NCI-H1417 (cell line): Measurements from ENCODE around the gene MBTD1.
"Not testable (repeated sequence)": the region's sequence is repeated elsewhere in the genome, so short reads cannot be mapped to it uniquely, and the experiment has no call there.

Source experiments
- DNase-seq, 3 experiments: peaks; one replicate each; lab custom pipeline; 2025; lab: John Stamatoyannopoulos, UW

MBTD1 gene

DNA sequence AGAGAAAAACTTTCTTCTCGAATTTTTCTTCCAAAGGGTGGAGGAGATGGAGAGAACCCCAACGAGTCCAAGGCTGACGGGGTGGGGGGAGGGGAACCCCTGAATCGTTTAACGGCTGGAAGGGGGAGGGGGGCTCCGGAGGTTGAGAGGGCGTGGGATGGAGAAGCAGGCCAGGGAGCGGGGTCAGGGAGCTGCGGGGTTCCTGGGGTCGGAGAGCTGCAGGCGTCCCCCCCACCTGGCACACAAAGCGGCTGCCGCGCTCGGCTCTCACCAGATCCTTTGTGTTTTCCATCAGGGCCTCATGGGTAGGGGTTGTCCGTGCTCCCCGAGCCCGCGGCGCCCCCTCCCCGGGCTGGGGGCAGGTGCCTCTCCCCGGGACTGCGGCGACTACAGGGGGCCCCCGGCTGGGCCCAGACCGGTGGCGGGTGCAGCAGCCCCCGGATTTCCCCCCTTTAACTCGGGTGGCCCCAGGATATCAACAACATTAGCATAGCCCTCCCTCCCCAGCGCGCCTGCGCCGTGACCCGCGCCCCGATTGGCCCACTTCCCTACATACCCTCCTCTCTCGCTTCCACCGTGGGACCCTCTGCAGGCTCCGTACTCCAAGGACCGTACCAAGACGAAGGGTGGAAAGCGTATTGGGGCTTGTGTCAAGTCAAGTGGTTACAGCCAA lies at the start of gene MBTD1:
Gene MBTD1, minus strand, starts transcription at position 486 of the 673 bp plus-strand sequence. CDS start 34,888 bp downstream, outside the sequence.
- peak; percentile 96 to 99 (median 99) for DNase-seq

GRCh38 chr17:51305182-51305581 lies 45.3 kb upstream of the MBTD1 start:
- DNase-seq, result no peak

DNA sequence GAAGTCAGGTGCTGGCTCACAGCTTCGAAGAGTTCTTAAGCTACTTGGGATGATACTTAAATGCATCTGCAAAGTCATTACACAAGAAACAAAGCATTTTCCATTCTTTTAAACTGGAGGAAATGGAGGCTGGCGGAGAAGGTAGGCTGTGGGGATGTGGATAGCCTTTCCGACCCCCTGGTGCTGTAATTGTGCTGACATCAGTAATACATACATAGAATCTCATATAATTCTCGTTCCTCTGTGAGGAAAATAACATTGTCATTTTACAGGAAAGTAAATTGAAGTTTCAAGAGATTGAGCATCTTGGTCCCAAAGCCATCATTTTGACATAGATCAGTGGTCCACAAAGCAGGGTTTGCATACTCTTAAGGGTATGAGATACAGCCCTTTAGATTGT lies 40.0 kb upstream of the MBTD1 start:
- DNase-seq, result no peak

GRCh38 chr17:51298508-51299371 lies 38.9 kb upstream of the MBTD1 start:
- peak; percentile 16 to 81 (median 30) for DNase-seq

DNA sequence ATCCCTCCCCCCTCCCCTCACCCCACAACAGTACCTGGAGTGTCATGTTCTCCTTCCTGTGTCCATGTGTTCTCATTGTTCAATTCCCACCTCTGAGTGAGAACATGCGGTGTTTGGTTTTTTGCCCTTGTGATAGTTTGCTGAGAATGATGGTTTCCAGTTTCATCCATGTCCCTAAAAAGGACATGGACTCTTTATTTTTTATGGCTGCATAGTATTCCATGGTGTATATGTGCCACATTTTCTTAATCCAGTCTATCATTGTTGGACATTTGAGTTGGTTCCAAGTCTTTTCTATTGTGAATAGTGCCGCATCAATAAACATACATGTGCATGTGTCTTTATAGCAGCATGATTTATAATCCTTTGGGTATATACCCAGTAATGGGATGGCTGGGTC lies 34.5 kb upstream of the MBTD1 start:
- DNase-seq, result not testable (repeated sequence)

DNA sequence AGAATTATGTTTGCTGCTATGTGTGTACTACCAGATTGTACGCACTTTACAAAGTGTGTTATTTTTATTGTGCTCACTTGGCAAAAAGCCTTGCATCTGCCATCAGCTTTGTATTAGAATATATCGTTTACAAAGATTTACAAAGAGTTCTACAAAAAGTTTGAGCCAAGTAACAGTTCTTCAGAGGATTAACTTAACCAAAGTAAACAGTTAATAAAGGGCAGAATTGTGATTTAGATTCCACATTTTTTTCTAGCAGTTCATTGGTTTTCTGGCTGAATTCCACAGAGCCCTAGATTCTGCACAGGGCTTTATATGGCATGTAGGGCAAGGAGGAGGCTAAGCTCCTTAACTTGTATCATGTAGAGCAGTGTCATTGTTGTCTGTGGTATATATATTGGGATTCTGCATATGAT lies 29.9 kb upstream of the MBTD1 start:
- DNase-seq, result no peak

DNA sequence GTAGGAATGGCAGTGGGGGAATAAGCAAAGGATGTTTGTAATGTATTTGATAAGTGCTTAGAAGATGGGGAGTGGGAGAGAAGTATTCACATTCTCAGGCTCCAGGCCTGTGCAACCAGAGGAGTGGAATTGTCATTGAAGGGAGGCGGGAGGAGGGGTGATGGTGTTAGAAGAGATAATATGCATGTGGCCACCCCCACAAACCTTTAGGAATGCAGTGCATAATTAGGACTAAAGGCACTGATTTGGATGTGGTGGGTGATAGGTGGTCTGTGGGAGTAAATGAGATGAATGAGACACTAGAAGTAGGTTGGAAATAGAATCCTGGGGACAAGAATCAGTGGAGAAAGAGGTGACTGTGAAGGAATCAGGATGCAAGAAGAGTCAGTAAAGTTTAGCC lies 27.6 kb upstream of the MBTD1 start:
- no peak for DNase-seq

- no peak for DNase-seq
Observed at GRCh38 chr17:51279183-51279582, 19.3 kb upstream of the MBTD1 start.

DNA sequence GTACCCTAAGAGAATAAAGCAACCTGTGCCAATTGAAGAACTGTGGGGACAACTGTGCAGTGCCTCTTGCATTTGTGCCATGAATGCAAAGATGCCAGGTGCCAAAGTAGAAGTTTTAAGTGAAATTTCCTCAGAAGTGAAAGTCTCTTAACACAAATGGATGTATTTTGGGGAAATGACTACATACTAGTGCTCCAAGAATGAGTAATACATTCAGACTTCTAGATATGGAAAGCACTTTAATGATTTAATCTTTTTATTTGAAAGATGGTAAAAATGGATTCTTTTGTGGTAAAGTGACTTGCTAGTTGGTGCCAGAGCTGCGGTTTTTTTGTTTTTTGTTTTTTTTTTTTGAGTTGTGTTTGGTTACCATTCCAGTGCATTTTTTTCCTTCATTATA lies 15.5 kb upstream of the MBTD1 start:
- DNase-seq, result no peak

GRCh38 chr17:51272812-51273211 lies 13.0 kb upstream of the MBTD1 start:
- no peak for DNase-seq

DNA sequence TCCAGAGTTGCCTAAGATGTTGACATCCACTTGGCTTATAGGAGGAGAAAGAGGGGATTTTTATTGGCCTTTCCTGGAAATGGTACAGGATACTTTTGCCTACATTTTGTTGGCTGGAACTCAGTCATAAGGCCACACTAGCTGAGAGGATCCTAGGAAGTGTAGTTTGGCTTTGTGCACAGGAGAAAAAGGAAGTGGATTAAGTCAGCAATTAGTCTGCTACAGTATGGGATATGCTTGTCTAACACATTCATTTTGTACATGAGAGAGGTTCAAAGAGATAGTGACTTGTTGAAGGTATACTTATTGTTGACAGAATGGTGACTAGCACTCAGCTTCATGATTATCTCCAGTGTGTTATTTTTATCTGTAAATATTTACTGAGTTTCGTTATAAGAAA lies 10.8 kb upstream of the MBTD1 start:
- DNase-seq, result no peak

GRCh38 chr17:51269991-51270390 lies 10.1 kb upstream of the MBTD1 start:
- DNase-seq, result no peak

DNA sequence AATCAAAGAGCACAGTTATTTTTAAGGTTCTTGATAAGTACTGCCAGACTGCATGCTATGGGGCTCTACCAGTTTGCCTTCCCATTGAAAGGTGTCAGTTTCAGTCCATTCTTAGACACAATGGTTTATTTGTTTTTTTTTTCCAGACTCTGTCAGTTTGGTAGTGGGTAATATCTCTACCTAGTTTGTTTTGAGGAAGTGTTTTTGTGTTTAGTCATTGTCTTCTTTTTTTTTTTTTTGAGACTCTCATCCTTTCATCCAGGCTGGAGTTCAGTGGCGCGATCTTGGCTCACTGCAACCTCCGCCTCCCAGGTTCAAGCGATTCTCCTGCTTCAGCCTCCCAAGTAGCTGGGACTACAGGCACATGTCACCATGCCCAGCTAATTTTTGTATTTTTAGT lies 4.6 kb upstream of the MBTD1 start:
- DNase-seq, result not testable (repeated sequence)

DNA sequence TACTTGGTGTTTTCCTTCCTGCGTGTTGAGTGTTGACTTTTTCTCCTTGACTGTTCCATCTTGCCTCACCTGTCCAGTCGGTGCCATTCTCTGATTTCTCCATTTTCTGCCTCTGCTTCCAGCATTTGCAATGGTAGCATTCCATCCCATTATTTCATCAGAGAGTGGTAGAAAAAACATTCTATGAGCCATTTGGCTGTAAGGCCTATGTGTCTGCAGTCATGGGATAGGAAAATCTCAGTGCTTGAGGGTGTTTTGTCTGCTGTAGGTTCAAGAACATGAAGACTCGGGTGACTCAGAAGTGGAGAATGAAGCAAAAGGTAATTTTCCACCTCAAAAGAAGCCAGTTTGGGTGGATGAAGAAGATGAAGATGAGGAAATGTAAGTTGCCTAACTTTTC lies 3.2 kb upstream of the MBTD1 start:
- no peak for DNase-seq

DNA sequence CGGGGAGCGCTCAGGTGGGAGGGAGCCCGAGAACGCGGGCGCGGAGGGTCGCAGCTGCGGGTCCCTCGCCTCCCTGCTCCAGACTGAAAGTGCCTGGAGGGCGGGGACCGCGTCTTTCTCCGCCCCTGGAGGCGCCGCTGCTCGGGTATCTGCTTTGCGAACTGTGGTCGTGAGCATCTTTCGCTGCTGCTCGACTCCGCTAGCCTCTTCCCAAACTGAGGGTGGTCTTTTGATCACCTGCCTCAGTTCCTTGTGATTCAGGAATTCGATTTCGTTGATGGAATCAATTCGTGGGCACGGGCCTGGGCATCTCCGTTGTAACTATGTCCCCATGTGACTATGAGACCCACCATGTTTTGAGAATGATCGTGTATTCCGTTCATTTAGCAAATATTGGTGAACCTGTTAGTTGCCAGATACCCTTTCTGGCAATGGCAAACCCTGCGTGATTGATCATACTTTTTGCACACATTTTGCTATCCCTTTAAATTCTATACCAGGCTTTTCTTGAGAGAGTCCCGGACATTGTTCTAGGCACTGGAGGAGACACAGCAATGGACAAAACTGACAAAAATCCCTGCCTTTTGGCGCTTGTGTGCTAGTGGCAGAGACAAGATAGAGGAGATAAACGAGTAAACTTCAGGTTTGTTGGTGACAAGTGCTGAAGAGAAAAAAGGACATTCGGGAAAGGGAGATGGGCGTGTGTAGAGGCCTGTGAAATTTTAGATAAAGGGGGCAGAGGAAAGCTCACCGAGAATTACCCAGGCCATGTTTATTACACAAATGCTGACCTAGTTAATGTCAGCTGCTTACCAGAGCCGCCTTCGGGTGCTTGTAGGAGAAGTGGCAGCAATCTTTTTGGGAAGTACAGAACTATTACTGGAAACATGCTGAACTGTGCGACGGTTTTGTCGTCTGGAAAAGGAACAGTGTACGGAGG lies 1.4 kb upstream of the MBTD1 start:
- peak in 1 of 3 experiments; percentile 15 for DNase-seq

DNA sequence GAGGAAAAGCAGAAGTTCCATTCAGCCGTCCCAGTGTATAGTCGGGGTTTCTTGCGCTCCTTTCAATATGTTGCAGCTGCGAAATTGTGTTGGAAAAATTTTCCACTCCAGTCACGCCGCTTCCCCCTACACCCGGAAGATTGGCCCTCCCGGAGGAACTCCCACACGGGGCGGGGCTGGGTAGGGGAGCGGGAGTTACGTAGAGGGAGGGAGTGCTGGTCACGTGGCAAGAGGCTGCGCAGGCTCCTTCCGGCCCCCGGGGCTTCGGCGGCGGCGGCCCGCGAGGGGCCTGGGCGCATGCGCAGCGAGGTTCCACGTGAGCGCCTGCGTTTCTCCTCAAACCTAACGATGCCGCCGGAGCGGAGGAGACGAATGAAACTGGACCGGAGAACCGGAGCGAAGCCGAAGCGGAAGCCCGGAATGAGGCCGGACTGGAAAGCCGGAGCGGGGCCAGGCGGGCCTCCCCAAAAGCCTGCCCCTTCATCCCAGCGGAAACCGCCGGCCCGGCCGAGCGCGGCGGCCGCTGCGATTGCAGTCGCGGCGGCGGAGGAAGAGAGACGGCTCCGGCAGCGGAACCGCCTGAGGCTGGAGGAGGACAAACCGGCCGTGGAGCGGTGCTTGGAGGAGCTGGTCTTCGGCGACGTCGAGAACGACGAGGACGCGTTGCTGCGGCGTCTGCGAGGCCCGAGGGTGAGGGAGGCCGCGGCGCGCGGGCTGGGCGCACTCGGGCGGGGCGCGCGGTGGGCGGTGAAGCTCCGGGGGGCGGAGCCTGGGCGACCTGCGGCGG lies 581 bp upstream of the MBTD1 start, which contains the start of gene UTP18:
Gene UTP18, plus strand, starts transcription at position 310 of the 787 bp plus-strand sequence. Its CDS starts 39 bp downstream, at position 349.
- peak; percentile 97 to 99 (median 99) for DNase-seq

GRCh38 chr17:51258756-51259563 lies 889 bp downstream of the MBTD1 start:
- DNase-seq, result peak in 2 of 3 experiments; percentile 33 to 57

DNA sequence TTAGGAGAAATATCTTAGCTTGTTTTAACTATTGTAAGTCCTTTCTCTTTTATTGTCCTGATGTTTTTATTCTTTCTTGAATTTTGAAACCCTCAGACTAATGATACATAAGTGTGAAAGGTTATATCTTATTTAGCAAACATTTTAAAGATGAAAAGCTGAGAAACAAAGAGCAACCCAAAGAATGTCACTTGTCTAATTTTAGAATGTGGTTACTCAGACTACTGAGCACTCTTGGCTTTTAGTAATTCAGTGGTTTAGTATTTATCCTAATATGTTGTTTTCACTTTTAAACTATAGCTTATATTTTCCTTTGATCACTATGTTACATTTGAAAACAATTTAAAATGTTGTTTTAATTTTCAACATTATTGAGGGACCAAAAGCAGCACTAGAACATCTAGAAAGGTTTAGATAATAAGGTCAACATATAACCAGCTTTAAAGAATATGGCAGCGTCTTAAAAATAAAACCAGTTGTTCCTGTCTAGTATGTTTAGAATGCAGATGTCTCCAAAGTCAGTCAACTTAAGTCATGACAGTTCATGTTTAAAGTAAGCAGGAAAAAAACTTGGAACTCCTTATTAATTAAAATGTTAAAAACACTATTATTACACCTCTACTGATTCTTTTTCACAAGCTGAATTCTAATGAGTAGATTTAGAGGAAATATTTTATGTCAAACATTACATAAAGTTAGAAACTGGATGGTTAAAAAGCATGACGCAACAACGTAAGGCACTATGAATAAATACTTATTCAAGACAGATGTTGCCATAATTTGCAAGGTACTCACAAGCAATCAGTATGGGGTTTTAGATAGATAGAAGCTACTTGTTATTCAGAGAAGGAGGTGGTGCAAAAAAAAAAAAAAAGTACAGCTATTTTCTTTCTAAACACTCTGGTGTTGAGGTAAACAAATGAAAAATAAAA lies 2.4 kb downstream of the MBTD1 start:
- DNase-seq, result no peak

- DNase-seq, result no peak
Observed at GRCh38 chr17:51256101-51256500, 3.7 kb downstream of the MBTD1 start.
